Breast epithelium (tissue), 4 donors: ENCODE measurements around the gene RUSF1. TPM values are rescaled to one million over a fixed set of nuclear protein-coding genes. Genes with fewer than 3 reads are reported as not detected.

ENCODE experiments used
- DNase-seq, 2 donors: peaks; one replicate each; pipeline ENCODE4 v3.0.0-alpha.2; 2019; ENCODE audit warnings: low spot score in 2 of 2
- H3K27ac ChIP-seq, 2 donors: fragments of 200-600 bp; sonication (generic) in 1 of 2; one replicate each; pipeline ENCODE4 v1.5.1; 2016 to 2019; ENCODE audit warnings: mild to moderate bottlenecking in 1 of 2
- H3K27me3 ChIP-seq, 2 donors: fragments of 200-600 bp; sonication (generic) in 1 of 2; one replicate each; pipeline versions ENCODE4 v1.5.1 to v1.6.0; 2017 to 2019; ENCODE audit warnings: control low read depth in 1 of 2, mild to moderate bottlenecking in 1 of 2
- H3K36me3 ChIP-seq: fragments of 200-600 bp; one replicate; pipeline ENCODE4 v1.5.1; 2019
- H3K4me1 ChIP-seq, 2 donors: fragments of 200-600 bp; sonication (generic); one replicate each; pipeline ENCODE4 v1.5.1; 2016 to 2019; ENCODE audit warnings: control low read depth in 1 of 2
- H3K4me3 ChIP-seq, 3 donors: fragments of 200-600 bp; sonication (generic); 1 replicate in 2 of 3; 2 replicates in 1 of 3; pipeline ENCODE4 v1.5.1; 2016 to 2019; ENCODE audit warnings: mild to moderate bottlenecking in 3 of 3, moderate library complexity in 2 of 3
- H3K9me3 ChIP-seq, 2 donors: fragments of 200-600 bp; sonication (generic) in 1 of 2; one replicate each; pipeline ENCODE4 v1.5.1; 2016 to 2019; ENCODE audit warnings: control low read depth in 1 of 2
- POLR2A ChIP-seq: fragments of 450-650 bp; IDR thresholded peaks from one replicate; pipeline ENCODE4 v1.6.1; 2016; ENCODE audit warnings: antibody characterized with exemption, mild to moderate bottlenecking, moderate library complexity
- POLR2AphosphoS5 ChIP-seq, 3 donors: sonication (generic); formaldehyde crosslinking; IDR thresholded peaks; one replicate each; pipeline ENCODE4 v1.6.1; 2017; ENCODE audit warnings: antibody characterized with exemption in 3 of 3
- intact Hi-C: fragments of 100-400 bp; cut with DNase I; formaldehyde crosslinking; loops from one replicate; pipeline ENCODE4 v1.15.1; 2023; ENCODE audit warnings: low total_unique reads
- total RNA-seq, 3 donors: library from RNA; depleted of rRNA; stranded (reverse); fragments of >200 nt; gene quantifications; one replicate each; pipeline ENCODE4 v1.1.0, GENCODE V29; 2016
- TF ChIP-seq, protein P1 (sequence below), 3 donors: fragments of 450-650 bp; IDR thresholded peaks; one replicate each; pipeline ENCODE4 v1.5.1; 2016 to 2017; ENCODE audit warnings: antibody characterized with exemption in 3 of 3, mild to moderate bottlenecking in 3 of 3, moderate library complexity in 3 of 3

Gene RUSF1
- total RNA-seq, 3 donors from 2014 or later, result 44.2 to 75.4 (median 68.2) TPM

DNA sequence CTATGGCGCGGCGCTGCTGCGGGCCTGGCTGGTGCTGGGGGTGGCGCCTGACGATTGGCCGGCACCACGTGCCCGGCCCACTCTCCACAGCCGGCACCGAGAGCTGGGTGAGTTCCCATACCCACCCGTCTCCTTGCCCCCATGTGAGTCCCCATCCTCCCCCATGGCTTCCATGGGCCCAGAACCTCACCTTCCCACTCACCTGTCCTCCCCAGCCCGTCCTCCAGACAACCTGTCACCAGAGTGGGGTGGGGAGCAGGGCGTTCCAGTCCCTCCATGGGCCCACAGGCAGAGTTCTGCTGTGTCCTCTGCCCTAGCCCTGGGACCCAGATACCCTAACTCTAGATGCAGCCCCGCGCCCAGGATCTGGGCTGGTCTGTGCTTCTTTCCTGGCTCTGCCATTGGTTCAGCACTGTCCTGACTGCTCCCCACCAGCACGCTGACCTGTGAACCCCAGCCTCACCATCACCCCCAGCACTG, 43.4 kb downstream of the RUSF1 start:
- H3K4me1 ChIP-seq, result no peaks in the 10 kb centered on the region
- intact Hi-C loops, result no loop called here
- H3K27me3 ChIP-seq, result no peaks in the 10 kb centered on the region
- DNase-seq, result no peak
- TF ChIP-seq POLR2AphosphoS5 (IDR thresholded peaks at IDR 0.05), result no peak
- TF ChIP-seq, protein P1, sequence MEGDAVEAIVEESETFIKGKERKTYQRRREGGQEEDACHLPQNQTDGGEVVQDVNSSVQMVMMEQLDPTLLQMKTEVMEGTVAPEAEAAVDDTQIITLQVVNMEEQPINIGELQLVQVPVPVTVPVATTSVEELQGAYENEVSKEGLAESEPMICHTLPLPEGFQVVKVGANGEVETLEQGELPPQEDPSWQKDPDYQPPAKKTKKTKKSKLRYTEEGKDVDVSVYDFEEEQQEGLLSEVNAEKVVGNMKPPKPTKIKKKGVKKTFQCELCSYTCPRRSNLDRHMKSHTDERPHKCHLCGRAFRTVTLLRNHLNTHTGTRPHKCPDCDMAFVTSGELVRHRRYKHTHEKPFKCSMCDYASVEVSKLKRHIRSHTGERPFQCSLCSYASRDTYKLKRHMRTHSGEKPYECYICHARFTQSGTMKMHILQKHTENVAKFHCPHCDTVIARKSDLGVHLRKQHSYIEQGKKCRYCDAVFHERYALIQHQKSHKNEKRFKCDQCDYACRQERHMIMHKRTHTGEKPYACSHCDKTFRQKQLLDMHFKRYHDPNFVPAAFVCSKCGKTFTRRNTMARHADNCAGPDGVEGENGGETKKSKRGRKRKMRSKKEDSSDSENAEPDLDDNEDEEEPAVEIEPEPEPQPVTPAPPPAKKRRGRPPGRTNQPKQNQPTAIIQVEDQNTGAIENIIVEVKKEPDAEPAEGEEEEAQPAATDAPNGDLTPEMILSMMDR (IDR thresholded peaks at IDR 0.05), result no peak
- H3K4me3 ChIP-seq, result no peak overlapping the region
- no peaks in the 10 kb centered on the region for H3K9me3 ChIP-seq
- H3K27ac ChIP-seq, result no peak overlapping the region
- no peaks in the 10 kb centered on the region for H3K36me3 ChIP-seq

DNA sequence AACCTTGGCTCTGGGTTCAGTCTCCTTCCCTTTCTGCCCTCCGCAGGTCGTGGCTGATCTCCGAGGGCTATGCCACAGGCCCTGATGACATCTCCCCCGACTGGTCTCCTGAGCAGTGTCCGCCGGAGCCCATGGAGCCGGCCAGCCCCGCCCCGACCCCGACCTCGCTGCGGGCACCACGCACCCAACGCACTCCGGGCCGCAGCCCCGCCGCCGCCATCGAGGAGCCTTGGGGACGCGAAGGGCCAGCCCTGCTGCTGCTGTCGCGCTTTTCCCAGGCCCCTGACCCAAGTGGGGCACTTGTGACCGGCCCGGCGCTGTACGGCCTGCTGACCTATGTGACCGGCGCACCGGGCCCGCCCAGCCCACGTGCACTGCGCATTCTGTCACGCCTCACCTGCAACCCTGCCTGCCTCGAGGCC, 43.8 kb downstream of the RUSF1 start:
- Histone ChIP-seq H3K9me3 (no peaks in the 10 kb centered on the region), H3K27ac (no peak overlapping the region), H3K4me3 (no peak overlapping the region), H3K36me3 (no peaks in the 10 kb centered on the region), H3K4me1 (no peaks in the 10 kb centered on the region), H3K27me3 (no peaks in the 10 kb centered on the region)
- no peak for TF ChIP-seq POLR2AphosphoS5 (IDR thresholded peaks at IDR 0.05)
- TF ChIP-seq, protein P1 (IDR thresholded peaks at IDR 0.05), result no peak
- no peak for TF ChIP-seq POLR2A
- DNase-seq, result no peak
- intact Hi-C loops, result no loop called here

DNA sequence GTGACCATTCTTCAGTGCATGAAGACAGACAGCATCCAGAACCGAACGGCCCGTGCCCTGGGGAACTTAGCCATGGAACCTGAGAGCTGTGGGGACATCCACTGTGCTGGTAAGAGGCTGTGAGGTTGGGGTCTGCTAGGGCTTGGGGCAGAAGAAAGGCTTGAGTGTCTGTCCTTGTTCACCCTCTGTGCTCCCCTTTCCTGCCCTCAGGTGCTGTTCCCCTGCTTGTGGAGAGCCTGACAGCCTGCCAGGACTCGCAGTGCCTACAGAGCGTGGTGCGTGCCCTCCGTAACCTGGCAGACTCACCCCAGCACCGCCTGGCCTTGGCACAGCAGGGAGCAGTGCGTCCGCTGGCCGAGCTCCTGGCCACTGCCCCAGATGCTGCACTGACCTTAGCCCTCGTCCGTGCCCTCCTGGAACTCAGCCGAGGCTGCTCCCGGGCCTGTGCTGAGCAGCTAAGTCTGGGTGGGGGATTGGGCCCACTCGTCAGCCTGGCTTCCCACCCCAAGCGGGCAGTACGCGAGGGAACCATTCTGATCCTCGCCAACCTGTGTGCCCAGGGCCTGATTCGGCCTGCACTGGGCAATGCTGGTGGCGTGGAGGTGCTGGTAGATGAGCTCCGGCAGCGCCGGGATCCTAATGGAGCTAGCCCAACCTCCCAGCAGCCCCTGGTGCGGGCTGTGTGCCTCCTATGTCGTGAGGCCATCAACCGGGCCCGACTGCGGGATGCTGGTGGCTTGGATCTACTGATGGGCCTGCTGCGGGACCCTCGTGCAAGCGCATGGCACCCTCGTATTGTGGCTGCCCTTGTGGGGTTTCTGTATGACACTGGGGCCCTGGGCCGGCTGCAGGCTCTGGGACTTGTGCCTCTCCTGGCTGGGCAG, 46.0 kb downstream of the RUSF1 start:
- Histone ChIP-seq H3K27ac (no peak overlapping the region), H3K9me3 (no peaks in the 10 kb centered on the region), H3K4me1 (peaks cover 5 to 6% of the 10 kb centered on the region in 2 donors), H3K36me3 (no peaks in the 10 kb centered on the region), H3K27me3 (no peaks in the 10 kb centered on the region), H3K4me3 (no peak overlapping the region)
- intact Hi-C loops, result no loop called here
- DNase-seq, result no peak
- TF ChIP-seq POLR2AphosphoS5 (IDR thresholded peaks at IDR 0.05) (no peak), POLR2A (no peak)
- TF ChIP-seq, protein P1 (IDR thresholded peaks at IDR 0.05), result no peak

DNA sequence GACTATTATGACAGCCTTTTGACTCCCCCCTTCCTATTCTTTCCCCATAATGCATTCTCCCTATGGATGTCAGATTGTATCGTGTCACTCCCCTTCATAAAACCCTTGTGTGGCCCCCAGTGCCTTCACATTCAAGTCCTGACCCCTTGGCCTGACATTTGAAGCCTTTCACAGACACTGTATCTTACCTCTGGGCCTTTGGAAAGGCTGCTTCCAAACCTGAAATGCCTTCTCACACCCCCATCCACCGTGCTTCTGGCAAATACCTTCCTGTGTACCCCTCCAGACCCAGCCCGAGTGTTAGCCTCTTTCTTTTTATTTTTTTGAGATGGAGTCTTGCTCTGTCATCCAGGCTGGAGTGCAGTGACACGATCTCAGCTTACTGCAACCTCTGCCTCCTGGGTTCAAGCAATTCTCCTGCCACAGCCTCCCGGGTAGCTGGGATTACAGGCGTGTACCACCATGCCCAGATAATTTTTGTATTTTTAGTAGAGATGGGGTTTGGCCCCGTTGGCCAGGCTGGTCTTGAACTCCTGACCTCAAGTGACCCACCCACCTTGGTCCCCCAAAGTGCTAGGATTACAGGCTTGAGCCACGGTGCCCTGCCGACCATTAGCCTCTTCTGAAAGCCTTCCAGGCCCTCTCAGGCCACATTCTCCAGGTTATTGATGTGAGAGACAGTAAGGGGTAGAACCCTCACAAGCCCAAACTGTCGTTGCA, 46.8 kb downstream of the RUSF1 start:
- intact Hi-C loops, result no loop called here

More for the DNA sequence above, 46.8 kb downstream of the RUSF1 start:
- Histone ChIP-seq H3K9me3 (no peaks in the 10 kb centered on the region), H3K4me3 (no peak overlapping the region), H3K27me3 (no peaks in the 10 kb centered on the region), H3K4me1 (peaks cover 5 to 12% of the 10 kb centered on the region in 2 donors), H3K36me3 (no peaks in the 10 kb centered on the region), H3K27ac (no peak overlapping the region)
- TF ChIP-seq, protein P1 (IDR thresholded peaks at IDR 0.05), result no peak
- no peak for TF ChIP-seq POLR2AphosphoS5 (IDR thresholded peaks at IDR 0.05)
- peak; percentile 4 for TF ChIP-seq POLR2A
- DNase-seq, result no peak
